Neural cell (in vitro differentiated cells): ENCODE results near the gene GCNT1. TPM values are rescaled to one million over a fixed set of nuclear protein-coding genes. Genes with fewer than 3 reads are reported as not detected.

Source experiments
- H2AFZ ChIP-seq: fragments of 200-600, 300-800 bp; sonication (generic), shearing (Covaris generic); 2 replicates; pipeline ENCODE4 v1.6.0; 2014; ENCODE audit warnings: low read depth, mild to moderate bottlenecking, antibody characterized with exemption, low read length, moderate library complexity
- H3F3A ChIP-seq: fragments of 200-600 bp; shearing (Covaris generic); 2 replicates; pipeline ENCODE4 v1.6.1; 2016; ENCODE audit warnings: mild to moderate bottlenecking, moderate library complexity, mixed read lengths, antibody characterized with exemption, low read length; ENCODE audit not compliant: insufficient read depth, poor library complexity, severe bottlenecking
- H3K27ac ChIP-seq: fragments of 200-600, 300-800 bp; sonication (generic), shearing (Covaris generic); 2 replicates; pipeline ENCODE4 v1.5.1; 2014; ENCODE audit warnings: mild to moderate bottlenecking, low read length, moderate library complexity
- H3K27me3 ChIP-seq: fragments of 300-800, 200-600 bp; sonication (generic), shearing (Covaris generic); 2 replicates; pipeline ENCODE4 v1.6.0; 2014; ENCODE audit warnings: mild to moderate bottlenecking, low read depth, low read length, moderate library complexity; ENCODE audit not compliant: insufficient read depth
- H3K36me3 ChIP-seq: fragments of 300-800, 200-600 bp; sonication (generic), shearing (Covaris generic); 2 replicates; pipeline ENCODE4 v1.5.1; 2014; ENCODE audit warnings: mild to moderate bottlenecking, antibody characterized with exemption, low read length, moderate library complexity; ENCODE audit not compliant: insufficient read depth
- H3K4me2 ChIP-seq: fragments of 300-800, 200-600 bp; sonication (generic), shearing (Covaris generic); 2 replicates; pipeline ENCODE4 v1.6.0; 2014; ENCODE audit warnings: mild to moderate bottlenecking, low read length
- H3K4me3 ChIP-seq: fragments of 300-800, 200-600 bp; sonication (generic), shearing (Covaris generic); 2 replicates; pipeline ENCODE4 v1.5.1; 2014; ENCODE audit warnings: mild to moderate bottlenecking, low read length, moderate library complexity
- H3K79me2 ChIP-seq: fragments of 200-600 bp; shearing (Covaris generic); replicated peaks from 2 replicates; pipeline ENCODE4 v1.6.0; 2014; ENCODE audit warnings: mild to moderate bottlenecking, low read length, moderate library complexity; ENCODE audit not compliant: insufficient read depth
- H3K9ac ChIP-seq: fragments of 300-800, 200-600 bp; sonication (generic), shearing (Covaris generic); 2 replicates; pipeline ENCODE4 v1.6.1; 2016; ENCODE audit warnings: mild to moderate bottlenecking, low read length, mixed read lengths
- H3K9me2 ChIP-seq: fragments of 200-600 bp; shearing (Covaris generic); 2 replicates; pipeline ENCODE4 v1.6.1; 2016; ENCODE audit warnings: mild to moderate bottlenecking, low read length, mixed read lengths; ENCODE audit not compliant: insufficient read depth
- H3K9me3 ChIP-seq: fragments of 200-600, 300-800 bp; sonication (generic), shearing (Covaris generic); 2 replicates; pipeline ENCODE4 v1.6.1; 2016; ENCODE audit warnings: mild to moderate bottlenecking, mixed run types, low read length, moderate library complexity, mixed read lengths
- H4K20me1 ChIP-seq: fragments of 200-600 bp; shearing (Covaris generic); 2 replicates; pipeline ENCODE4 v1.6.1; 2016; ENCODE audit warnings: mild to moderate bottlenecking, mixed run types; ENCODE audit not compliant: insufficient read depth
- CTCF ChIP-seq: fragments of 450-650 bp; IDR thresholded peaks from 2 replicates; pipeline ENCODE4 v1.5.1; 2014; ENCODE audit warnings: antibody characterized with exemption, mild to moderate bottlenecking, moderate library complexity; ENCODE audit not compliant: poor library complexity, severe bottlenecking
- EP300 ChIP-seq: fragments of 450-650 bp; conservative IDR thresholded peaks from 2 replicates; pipeline ENCODE4 v1.6.1; 2014; ENCODE audit warnings: antibody characterized with exemption, mild to moderate bottlenecking, moderate library complexity; ENCODE audit not compliant: poor library complexity, severe bottlenecking
- EZH2 ChIP-seq: fragments of 200-600, 300-800 bp; shearing (Covaris generic), sonication (generic); IDR thresholded peaks from 2 replicates; pipeline ENCODE4 v1.6.1; 2014; ENCODE audit warnings: antibody characterized with exemption, low read length, borderline replicate concordance, mild to moderate bottlenecking; ENCODE audit not compliant: insufficient read depth, poor library complexity, severe bottlenecking
- MXI1 ChIP-seq: fragments of 450-650 bp; conservative IDR thresholded peaks from 2 replicates; pipeline ENCODE4 v1.6.1; 2014; ENCODE audit warnings: antibody characterized with exemption, mild to moderate bottlenecking; ENCODE audit not compliant: poor library complexity, severe bottlenecking
- POLR2AphosphoS5 ChIP-seq: IDR thresholded peaks from 2 replicates; pipeline ENCODE4 v1.6.1; 2012
- RAD21 ChIP-seq: fragments of 450-650 bp; conservative IDR thresholded peaks from 2 replicates; pipeline ENCODE4 v1.6.1; 2014; ENCODE audit warnings: antibody characterized with exemption, mild to moderate bottlenecking, moderate library complexity
- REST ChIP-seq: IDR thresholded peaks from 2 replicates; pipeline ENCODE4 v1.6.1; 2012; ENCODE audit warnings: borderline replicate concordance
- SMC3 ChIP-seq: fragments of 450-650 bp; conservative IDR thresholded peaks from 2 replicates; pipeline ENCODE4 v1.6.1; 2014; ENCODE audit warnings: antibody characterized with exemption, mild to moderate bottlenecking, moderate library complexity; ENCODE audit not compliant: poor library complexity
- TAF1 ChIP-seq: IDR thresholded peaks from 2 replicates; pipeline ENCODE4 v1.6.1; 2012; ENCODE audit warnings: low read depth
- polyA plus RNA-seq: library from polyadenylated mRNA; depleted of rRNA; stranded (reverse); fragments of >200 nt; gene quantifications from 2 replicates; pipeline ENCODE4 v1.2.3, GENCODE V29; 2014

GCNT1 gene
- polyA plus RNA-seq, 1 donor from 2014 or later, result 0.22 TPM

GRCh38 chr9:76448501-76448900, 10.5 kb upstream of the GCNT1 start:
- H2AFZ ChIP-seq, result no peak overlapping the region
- H3K9me3 ChIP-seq, result no peaks in the 10 kb centered on the region
- H3K79me2 ChIP-seq, result no peaks in the 10 kb centered on the region
- no peak overlapping the region for H3K27ac ChIP-seq
- no peak overlapping the region for H3K4me3 ChIP-seq
- no peaks in the 10 kb centered on the region for H3K36me3 ChIP-seq
- H3F3A ChIP-seq, result no peaks in the 10 kb centered on the region
- H3K9me2 ChIP-seq, result no peaks in the 10 kb centered on the region
- no peak overlapping the region for H3K9ac ChIP-seq
- H3K4me2 ChIP-seq, result no peak overlapping the region
- no peaks in the 10 kb centered on the region for H3K27me3 ChIP-seq
- TF ChIP-seq CTCF (no peak), POLR2AphosphoS5 (no peak), MXI1 (no peak), SMC3 (no peak), EP300 (no peak), REST (no peak), TAF1 (no peak)
- no peaks in the 10 kb centered on the region for H4K20me1 ChIP-seq

GRCh38 chr9:76451234-76451633, 7.7 kb upstream of the GCNT1 start:
- no peaks in the 10 kb centered on the region for H3K9me2 ChIP-seq
- TF ChIP-seq TAF1 (no peak), EZH2 (no peak), REST (no peak), RAD21 (no peak), POLR2AphosphoS5 (no peak), SMC3 (no peak), CTCF (no peak), MXI1 (no peak), EP300 (no peak)
- H3K4me3 ChIP-seq, result no peak overlapping the region
- no peaks in the 10 kb centered on the region for H3K27me3 ChIP-seq
- no peak overlapping the region for H3K27ac ChIP-seq
- no peak overlapping the region for H3K9ac ChIP-seq
- H3K36me3 ChIP-seq, result no peaks in the 10 kb centered on the region
- no peak overlapping the region for H3K4me2 ChIP-seq
- no peaks in the 10 kb centered on the region for H4K20me1 ChIP-seq
- H3K79me2 ChIP-seq, result no peaks in the 10 kb centered on the region
- H3K9me3 ChIP-seq, result no peaks in the 10 kb centered on the region
- H3F3A ChIP-seq, result no peaks in the 10 kb centered on the region
- no peak overlapping the region for H2AFZ ChIP-seq
